BLaER1 (cell line): ENCODE data around the gene LNX2.

Experiments
- H3K27ac ChIP-seq: shearing (Covaris generic); formaldehyde crosslinking; 2 replicates; pipeline ENCODE4 v1.8.1; 2022
- H3K27me3 ChIP-seq: shearing (Covaris generic); formaldehyde crosslinking; 2 replicates; pipeline ENCODE4 v1.8.1; 2022
- H3K36me3 ChIP-seq: shearing (Covaris generic); formaldehyde crosslinking; 2 replicates; pipeline ENCODE4 v1.8.1; 2022
- H3K4me1 ChIP-seq: shearing (Covaris generic); formaldehyde crosslinking; 2 replicates; pipeline ENCODE4 v1.8.1; 2022
- H3K4me2 ChIP-seq: shearing (Covaris generic); formaldehyde crosslinking; 2 replicates; pipeline ENCODE4 v1.8.1; 2022
- H3K4me3 ChIP-seq: shearing (Covaris generic); formaldehyde crosslinking; 2 replicates; pipeline ENCODE4 v1.8.1; 2022
- H3K9ac ChIP-seq: shearing (Covaris generic); formaldehyde crosslinking; 2 replicates; pipeline ENCODE4 v1.8.1; 2022
- H3K9me3 ChIP-seq: shearing (Covaris generic); formaldehyde crosslinking; 2 replicates; pipeline ENCODE4 v1.8.1; 2022
- H4K20me1 ChIP-seq: shearing (Covaris generic); formaldehyde crosslinking; 2 replicates; pipeline ENCODE4 v1.8.1; 2022
- Cebpa-rat ChIP-seq: shearing (Covaris generic); IDR thresholded peaks from 2 replicates; pipeline ENCODE4 v1.8.1; 2022

The LNX2 gene

DNA sequence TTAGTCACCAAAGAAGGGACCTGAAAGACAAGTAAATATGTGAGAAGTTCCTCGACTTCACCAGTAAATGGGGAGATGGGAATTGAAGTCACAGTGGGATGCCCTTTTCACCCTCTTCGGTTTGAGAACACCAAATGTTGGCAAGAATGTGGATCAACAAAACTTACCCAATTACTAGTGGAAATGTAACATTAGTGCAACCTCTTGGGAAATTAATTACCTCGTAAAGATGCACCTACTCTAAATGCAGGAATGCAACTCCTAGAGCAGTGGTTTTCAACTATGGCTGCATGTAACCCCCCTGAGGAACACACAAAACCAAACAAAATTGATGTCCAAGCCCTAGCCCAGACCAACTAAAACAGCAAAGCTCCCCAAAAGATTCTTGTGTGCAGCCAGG, 78.1 kb downstream of the LNX2 start:
- H3K4me1 ChIP-seq, result no peaks in the 10 kb centered on the region
- H3K4me2 ChIP-seq, result no peak overlapping the region
- H3K4me3 ChIP-seq, result no peak overlapping the region
- no peaks in the 10 kb centered on the region for H3K27me3 ChIP-seq
- H3K9me3 ChIP-seq, result no peaks in the 10 kb centered on the region
- no peak for TF ChIP-seq Cebpa-rat
- H3K27ac ChIP-seq, result no peak overlapping the region
- H4K20me1 ChIP-seq, result no peaks in the 10 kb centered on the region
- no peak overlapping the region for H3K9ac ChIP-seq
- peaks cover 7% of the 10 kb centered on the region for H3K36me3 ChIP-seq

DNA sequence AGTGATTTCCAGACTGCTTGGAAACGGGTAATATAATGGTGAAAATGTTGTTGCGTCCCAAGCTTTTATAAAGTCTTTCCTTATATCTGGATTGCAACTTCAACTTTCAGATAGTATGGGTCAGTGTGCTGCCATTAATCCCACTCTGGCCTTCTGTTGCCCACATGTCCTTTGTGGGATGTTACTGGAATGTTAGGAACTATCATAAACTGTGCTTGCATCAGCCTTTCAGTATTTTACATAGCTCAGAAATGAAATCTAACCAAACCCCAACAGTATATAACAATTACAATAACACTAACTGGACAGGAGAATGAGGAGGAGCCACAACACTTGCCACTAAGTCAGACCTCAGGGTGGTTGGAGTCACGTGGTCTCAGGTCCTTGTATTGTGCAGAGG, 78.9 kb downstream of the LNX2 start:
- no peak overlapping the region for H3K4me3 ChIP-seq
- H3K4me2 ChIP-seq, result no peak overlapping the region
- no peaks in the 10 kb centered on the region for H4K20me1 ChIP-seq
- no peaks in the 10 kb centered on the region for H3K9me3 ChIP-seq
- H3K27ac ChIP-seq, result no peak overlapping the region
- no peaks in the 10 kb centered on the region for H3K27me3 ChIP-seq
- no peak for TF ChIP-seq Cebpa-rat
- no peaks in the 10 kb centered on the region for H3K4me1 ChIP-seq
- no peak overlapping the region for H3K9ac ChIP-seq
- peaks cover 7% of the 10 kb centered on the region for H3K36me3 ChIP-seq

DNA sequence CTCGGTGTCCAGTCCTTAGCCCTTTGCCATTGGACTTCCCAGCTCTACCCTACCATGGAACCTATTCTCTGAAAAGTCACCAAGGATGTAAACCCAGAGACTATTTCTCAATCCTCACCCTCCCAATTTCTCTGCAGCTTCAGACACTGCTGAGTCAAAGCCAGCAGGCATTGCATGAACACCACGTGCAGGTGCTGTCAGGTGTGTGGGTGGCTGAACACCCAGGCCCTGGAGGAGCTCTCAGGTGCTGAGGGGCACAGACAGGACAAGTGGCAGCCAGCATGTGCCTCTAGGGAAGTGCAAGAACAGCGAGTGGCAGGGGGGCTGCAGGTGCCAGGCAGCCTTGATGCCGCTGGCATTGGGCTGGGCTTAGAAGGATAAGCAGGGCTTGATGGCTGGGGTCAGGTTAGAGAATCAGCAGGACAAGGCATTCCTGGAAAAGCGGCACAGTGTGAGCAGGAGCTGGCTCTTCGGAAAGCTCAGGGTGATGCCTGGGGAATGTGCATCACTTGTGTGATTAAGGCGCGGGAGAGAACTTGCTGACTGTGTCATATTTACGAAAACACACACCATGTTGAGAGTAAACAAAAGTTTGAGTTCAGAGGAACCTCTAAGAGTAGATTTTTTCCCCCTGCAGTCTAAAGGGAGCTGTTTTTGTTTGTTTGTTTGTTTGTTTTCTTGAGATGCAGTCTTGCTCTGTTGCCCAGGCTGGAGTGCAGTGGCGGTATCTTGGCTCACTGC, 83.8 kb downstream of the LNX2 start:
- Histone ChIP-seq H3K4me1 (peaks cover 11% of the 10 kb centered on the region), H3K36me3 (no peaks in the 10 kb centered on the region), H3K27me3 (no peaks in the 10 kb centered on the region), H3K9me3 (no peaks in the 10 kb centered on the region), H3K4me2 (no peak overlapping the region), H3K27ac (no peak overlapping the region), H3K4me3 (no peak overlapping the region), H4K20me1 (no peaks in the 10 kb centered on the region), H3K9ac (no peak overlapping the region)
- no peak for TF ChIP-seq Cebpa-rat

DNA sequence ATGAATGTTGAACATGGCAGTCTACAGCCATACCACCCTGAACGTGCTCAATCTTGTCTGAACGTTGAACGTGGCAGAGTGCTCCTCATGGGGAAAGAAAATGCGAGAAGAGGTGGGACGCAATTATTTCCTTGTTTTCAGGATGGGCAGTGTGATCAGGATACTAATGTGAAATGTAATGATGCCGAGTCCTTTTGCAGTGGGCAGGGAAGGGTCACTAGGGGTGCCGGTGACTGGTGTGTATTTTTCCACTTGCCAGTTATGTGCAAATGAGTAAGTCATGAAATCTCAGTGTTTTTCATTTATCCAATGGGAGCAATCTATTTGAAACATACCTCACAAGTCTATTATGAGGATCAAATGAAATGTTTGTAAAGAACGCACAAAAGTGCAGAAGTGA, 84.8 kb downstream of the LNX2 start:
- no peaks in the 10 kb centered on the region for H3K9me3 ChIP-seq
- peaks cover 15% of the 10 kb centered on the region for H3K4me1 ChIP-seq
- no peak overlapping the region for H3K4me2 ChIP-seq
- no peak for TF ChIP-seq Cebpa-rat
- no peaks in the 10 kb centered on the region for H3K27me3 ChIP-seq
- H3K4me3 ChIP-seq, result no peak overlapping the region
- no peak overlapping the region for H3K27ac ChIP-seq
- no peaks in the 10 kb centered on the region for H4K20me1 ChIP-seq
- no peaks in the 10 kb centered on the region for H3K36me3 ChIP-seq
- no peak overlapping the region for H3K9ac ChIP-seq

DNA sequence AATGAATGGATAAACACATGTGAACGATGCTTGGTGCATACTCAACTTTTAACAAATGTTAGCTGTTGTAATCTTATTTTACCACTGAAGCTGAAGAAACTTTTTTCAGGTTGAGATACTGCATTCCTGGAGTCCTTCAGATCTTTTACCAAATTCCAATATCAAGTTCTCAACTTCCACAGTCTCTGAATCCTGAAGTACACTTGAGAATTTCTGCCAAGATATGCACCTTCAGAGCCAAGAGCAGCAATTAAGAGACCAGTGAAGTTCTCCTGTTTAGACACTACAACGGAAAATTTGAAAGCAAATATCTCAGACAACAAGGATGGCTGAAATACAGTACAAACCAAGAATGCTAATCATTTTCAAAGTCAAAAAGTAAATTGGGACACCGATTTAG, 85.3 kb downstream of the LNX2 start:
- Histone ChIP-seq H3K27me3 (no peaks in the 10 kb centered on the region), H4K20me1 (no peaks in the 10 kb centered on the region), H3K4me2 (no peak overlapping the region), H3K4me1 (peaks cover 21% of the 10 kb centered on the region), H3K9me3 (no peaks in the 10 kb centered on the region), H3K4me3 (no peak overlapping the region), H3K27ac (no peak overlapping the region), H3K36me3 (no peaks in the 10 kb centered on the region), H3K9ac (no peak overlapping the region)
- TF ChIP-seq Cebpa-rat, result no peak

DNA sequence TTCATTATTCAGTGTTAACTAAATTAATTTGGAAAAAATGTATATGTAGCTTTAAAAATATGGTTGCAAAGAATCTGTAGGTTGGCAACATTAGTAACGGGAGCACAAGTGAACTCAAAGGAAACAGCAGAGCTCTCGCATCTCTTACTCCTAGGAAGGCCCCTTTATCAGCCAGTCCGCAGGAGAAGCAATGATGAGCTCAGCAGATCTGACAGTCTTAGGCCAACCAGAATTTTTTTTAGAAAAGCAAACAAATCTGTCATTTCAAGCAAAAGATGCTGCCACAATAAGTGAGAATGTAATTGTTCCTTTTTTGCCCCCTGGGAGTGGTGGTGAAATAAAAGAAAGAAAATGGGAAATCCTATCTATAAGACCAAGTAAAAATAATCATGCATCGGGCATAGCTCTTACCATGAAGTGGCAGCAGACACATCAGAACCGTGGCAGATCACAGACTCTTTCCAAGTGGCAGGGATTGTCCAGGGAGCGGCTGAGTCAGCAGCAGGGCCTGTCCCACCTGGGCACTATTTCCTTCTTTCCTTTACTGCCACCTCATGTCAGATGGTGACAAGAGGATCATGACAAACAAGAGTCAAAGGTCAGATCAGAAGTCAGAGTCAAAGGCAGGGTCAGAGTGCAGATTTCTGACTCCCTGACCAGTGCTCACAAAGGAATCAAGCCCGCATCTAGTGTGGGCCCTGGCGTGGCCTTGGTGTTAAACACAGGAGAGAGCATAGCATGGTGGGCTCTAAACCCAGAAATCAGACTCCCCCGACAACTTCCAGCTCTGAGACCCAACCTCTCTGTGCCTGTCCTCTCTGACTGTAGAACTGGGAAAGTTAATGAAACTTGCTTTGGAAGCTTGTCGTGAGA, 86.0 kb downstream of the LNX2 start:
- Histone ChIP-seq H4K20me1 (no peaks in the 10 kb centered on the region), H3K27me3 (no peaks in the 10 kb centered on the region), H3K36me3 (no peaks in the 10 kb centered on the region), H3K4me2 (peak overlapping the region; percentile 39), H3K27ac (no peak overlapping the region), H3K4me3 (no peak overlapping the region), H3K4me1 (peaks cover 27% of the 10 kb centered on the region), H3K9me3 (no peaks in the 10 kb centered on the region), H3K9ac (no peak overlapping the region; the same call in 1 of the 2 replicates)
- no peak for TF ChIP-seq Cebpa-rat

DNA sequence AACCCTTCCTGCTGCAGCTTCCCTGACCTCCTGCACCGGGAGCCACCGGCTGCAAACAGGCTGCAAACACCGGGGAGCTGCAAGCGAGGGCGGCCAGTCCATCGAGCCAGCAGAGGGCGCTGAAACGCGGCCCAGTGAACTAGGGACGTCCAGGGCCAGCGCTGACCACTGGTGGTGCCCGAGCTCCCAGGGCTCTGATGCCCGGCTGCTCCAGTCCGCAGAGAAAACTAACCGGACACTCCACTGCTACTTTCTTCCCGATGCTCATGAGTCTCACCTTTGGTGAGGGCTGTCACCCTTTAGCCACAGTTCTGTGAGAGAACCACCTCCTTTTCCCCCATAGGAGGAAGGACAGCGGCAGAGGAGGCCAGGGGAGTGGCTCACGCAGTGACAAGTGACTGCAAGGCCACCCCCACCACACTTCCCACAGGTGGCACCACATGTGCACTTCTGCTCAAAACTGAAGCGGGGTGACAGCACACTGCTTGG, 87.1 kb downstream of the LNX2 start:
- TF ChIP-seq Cebpa-rat, result no peak
- Histone ChIP-seq H3K9me3 (no peaks in the 10 kb centered on the region), H3K4me2 (no peak overlapping the region), H3K36me3 (no peaks in the 10 kb centered on the region), H3K4me1 (peaks cover 34% of the 10 kb centered on the region), H3K27ac (no peak overlapping the region), H3K27me3 (no peaks in the 10 kb centered on the region), H3K9ac (no peak overlapping the region), H3K4me3 (no peak overlapping the region), H4K20me1 (no peaks in the 10 kb centered on the region)

DNA sequence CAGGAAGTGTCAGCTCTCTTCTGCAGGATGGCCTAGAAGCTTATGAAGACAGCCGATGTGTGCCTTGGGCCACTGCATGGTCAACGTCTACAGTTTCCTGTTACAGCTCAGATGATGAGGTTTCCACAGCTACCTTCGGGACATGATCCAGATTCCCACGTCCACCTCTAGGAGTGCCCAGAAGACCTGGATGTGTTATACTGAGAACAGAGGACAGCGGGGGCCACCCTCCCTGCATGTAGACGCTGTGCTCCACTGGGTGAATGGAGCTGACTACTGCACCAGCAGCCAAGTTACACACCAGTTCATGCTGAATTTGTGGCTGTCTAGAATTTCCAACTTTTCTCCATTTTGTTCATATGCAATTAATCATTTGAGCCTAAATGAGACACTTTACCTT, 91.4 kb downstream of the LNX2 start:
- H4K20me1 ChIP-seq, result no peaks in the 10 kb centered on the region
- H3K27ac ChIP-seq, result no peak overlapping the region
- peak overlapping the region; percentile 64 for H3K4me2 ChIP-seq
- TF ChIP-seq Cebpa-rat, result no peak
- no peak overlapping the region for H3K4me3 ChIP-seq
- H3K9ac ChIP-seq, result no peak overlapping the region
- H3K27me3 ChIP-seq, result no peaks in the 10 kb centered on the region
- H3K9me3 ChIP-seq, result no peaks in the 10 kb centered on the region
- no peaks in the 10 kb centered on the region for H3K36me3 ChIP-seq
- peaks cover 27% of the 10 kb centered on the region for H3K4me1 ChIP-seq

DNA sequence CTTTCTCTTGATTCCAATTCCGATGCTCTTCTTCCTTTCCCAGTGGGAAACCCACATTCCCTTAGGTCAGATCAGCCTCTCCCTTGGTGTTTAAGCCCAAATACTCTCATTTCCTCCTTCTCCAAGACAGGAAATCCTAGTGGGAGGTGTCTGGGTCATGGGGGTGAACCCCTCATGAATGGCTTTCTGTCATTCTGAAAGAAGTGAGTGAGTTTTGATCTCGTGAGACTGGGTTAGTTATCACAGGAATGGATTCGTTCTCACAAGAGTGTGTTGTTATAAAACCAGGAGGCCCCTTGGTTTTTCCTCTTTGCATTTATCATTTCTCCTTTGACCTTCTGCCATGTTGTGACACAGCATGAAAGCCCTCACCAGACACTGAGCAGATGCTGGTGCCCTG, 93.8 kb downstream of the LNX2 start:
- H3K36me3 ChIP-seq, result no peaks in the 10 kb centered on the region
- H3K4me2 ChIP-seq, result no peak overlapping the region
- no peak for TF ChIP-seq Cebpa-rat
- H4K20me1 ChIP-seq, result no peaks in the 10 kb centered on the region
- no peak overlapping the region for H3K9ac ChIP-seq
- peaks cover 36% of the 10 kb centered on the region for H3K4me1 ChIP-seq
- no peak overlapping the region for H3K27ac ChIP-seq
- no peaks in the 10 kb centered on the region for H3K27me3 ChIP-seq
- no peaks in the 10 kb centered on the region for H3K9me3 ChIP-seq
- no peak overlapping the region for H3K4me3 ChIP-seq
